Measurements from ENCODE around the gene AUTS2.

The AUTS2 gene

DNA sequence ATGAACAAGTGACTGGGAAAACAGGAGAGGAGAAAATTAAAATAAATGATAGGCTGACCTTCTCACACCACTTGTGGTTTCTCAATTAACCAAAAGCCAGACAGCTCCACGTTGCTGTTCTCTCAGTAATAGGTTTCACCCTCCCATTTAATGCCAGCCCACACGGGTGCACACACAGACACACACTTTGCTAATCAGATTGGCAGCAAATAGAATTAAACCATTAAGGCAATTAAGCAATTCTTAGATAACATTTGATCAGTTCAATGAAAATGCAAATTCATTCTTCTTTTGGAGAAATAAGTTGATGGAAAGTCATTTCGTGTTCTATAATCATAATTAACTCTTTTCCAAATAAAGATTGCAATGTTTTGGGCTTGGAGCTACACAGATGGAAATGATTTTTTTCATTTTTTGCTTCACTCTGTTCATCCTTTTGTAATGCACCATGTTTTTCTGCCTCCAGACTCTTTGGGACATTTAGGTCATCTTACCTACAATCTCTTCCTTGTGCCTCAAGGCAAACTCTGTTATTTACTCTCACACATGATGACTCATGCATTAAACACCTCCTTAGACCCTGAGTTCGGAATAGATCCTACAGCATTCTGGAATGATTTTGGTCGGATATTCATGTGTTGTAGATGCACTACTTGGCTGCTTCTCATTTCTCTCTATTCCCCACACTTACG is 700.7 kb downstream of the AUTS2 start:
- DNase-seq: no peak

DNA sequence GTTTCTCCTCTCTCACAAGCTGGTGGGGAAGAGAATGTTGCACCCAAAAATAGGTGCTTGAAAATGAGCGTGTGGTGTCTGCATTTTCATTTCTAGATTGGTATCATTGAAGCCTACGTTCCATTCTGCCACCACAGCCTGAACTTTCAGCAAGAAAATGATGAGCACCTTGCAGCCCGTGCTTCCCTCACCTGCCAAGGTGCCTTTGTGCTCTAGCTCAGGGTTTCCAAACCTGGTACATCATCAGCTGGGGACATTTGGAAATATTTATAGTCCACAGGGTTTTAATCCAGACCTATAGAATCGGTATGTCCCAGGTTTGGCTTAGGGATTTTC is 701.2 kb downstream of the AUTS2 start:
- no peak for DNase-seq

DNA sequence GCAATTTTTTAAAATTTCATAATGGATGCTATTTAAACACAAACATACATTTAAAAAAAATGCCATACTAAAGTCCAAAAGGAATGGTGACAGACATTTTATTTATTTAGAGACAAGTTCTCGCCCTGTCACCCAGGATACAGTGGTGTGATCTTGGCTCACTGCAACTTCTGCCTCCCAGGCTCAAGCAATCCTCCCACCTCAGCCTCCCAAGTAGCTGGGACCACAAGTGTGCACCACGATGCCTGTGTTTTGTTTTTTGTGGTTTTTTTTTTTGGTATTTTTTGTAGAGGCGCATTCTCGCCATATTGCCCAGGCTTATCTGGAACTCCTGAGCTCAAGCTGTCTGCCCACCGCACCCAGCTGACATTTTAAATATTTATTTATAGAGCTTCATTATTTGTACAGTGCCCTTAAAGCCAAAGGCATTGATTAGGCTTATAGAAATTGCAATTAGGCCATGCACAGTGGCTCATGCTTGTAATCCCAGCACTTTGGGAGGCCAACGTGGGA is 703.5 kb downstream of the AUTS2 start:
- no peak for DNase-seq

DNA sequence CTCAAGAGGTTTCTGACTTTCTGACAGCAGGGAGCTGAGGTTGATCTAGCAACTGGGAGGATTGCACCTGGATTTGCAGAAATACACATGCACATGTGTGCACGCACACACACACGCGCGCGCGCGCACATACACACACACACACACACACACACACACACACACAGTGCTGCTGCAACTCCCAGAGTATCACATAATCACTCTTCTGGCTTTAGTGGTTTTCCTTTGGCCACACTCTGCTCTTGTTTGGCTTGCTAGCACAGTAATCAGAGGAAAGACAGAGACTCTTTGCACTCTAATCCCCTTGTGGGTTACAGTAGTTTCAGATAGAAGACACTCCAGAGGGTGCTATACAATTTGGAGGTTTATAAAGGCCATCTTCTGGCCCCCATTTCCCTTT is 705.0 kb downstream of the AUTS2 start:
- peak; percentile 41 for DNase-seq

DNA sequence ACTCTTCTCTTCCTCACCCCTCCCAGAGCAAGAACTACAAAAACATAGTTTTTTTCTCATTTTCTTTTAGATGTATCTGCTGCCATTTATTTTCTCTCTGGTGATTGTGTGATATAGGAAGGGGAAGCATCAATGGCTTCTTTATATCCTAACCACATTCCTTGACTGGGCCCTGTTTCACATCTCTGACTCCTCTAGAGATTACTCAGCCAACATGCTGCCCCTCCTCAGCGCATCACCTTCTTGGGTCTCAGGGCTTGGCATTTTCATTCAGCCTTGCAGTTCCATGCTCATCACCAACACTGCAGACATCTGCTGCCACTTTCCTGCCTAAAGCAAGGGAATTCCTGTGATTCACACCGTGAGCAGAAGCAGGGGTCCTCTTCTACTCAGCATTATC is 705.5 kb downstream of the AUTS2 start:
- no peak for DNase-seq

DNA sequence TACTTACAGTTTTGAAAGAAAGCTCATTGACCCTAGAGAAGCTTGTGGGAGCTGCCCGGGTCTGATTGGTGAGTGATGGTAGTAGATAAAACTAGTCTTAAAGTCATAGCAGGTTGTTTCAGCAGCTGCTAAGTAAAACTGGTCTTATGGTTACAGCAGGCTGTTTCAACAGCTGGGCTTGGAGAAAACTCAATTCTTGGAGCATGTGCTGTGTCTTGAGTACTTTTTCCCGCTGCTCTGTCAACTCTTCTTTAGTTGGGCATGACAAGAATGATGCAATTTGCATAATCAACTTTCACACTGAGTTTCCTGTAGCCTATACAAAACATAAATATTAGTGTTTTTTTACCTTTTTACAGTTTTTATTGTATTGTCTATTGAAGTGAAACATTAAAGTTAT is 707.9 kb downstream of the AUTS2 start:
- DNase-seq: no peak

DNA sequence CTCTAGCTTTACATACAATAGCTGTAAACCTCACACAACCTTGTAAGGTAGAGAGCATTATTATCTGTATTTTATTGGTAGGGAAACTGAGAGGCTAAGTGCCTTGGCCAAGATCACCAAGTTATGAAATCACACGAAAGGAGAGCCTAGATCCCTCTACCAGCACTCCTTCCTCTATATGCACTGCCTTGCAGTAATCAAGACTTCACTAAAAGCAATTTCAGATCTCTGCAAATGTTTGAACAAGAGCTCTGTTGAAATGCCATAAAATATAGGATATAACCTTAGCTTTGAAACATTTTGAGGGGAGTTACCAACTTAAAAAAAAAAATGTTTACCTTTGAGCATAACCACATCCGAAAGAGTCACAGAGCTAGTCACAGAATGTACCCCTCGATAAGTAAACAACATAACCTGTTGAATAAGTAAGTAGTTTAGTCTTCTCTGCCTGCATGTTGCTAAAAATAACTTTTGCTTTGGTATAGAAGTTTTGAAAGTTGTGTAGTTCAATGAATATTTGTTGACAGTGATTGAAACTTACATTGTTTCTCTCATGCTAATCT is 709.4 kb downstream of the AUTS2 start:
- DNase-seq: no peak

DNA sequence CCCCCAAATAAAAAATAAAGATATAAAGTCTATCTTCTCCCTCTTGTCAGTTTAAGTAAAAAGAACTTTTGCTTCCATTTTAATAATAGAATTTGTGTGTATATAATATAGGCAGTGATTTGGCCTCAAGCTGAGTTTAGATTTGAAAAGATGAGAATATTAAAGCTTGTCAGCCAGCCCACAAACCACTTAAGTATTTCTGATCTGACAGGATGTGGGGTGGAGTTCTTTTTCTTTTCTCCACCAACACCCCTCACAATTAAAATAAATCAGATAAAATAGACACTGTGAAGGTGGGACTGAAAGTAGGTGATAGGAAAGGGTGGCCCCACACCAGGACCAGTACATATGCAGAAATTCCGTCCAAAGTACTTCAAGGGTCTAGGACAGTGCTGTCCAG is 714.1 kb downstream of the AUTS2 start:
- DNase-seq: no peak

DNA sequence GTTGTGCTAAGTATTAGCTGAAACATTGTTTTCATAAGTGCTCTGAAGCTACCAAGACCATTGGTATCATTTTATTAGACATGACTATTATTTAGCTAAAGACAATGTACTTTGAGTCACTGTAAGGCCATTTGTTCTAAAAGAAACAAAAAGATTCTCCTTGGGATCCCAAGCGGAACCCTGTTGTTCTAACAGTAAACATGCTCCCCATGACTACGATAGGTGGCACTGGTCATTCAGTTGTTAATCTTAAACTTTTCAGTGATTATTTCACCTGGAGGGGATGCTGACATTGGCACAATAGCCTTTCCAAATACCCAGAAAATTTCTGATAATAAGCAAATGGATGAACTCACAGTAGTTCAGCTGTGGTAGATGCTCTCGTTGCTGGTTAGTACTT is 715.0 kb downstream of the AUTS2 start:
- DNase-seq: no peak

DNA sequence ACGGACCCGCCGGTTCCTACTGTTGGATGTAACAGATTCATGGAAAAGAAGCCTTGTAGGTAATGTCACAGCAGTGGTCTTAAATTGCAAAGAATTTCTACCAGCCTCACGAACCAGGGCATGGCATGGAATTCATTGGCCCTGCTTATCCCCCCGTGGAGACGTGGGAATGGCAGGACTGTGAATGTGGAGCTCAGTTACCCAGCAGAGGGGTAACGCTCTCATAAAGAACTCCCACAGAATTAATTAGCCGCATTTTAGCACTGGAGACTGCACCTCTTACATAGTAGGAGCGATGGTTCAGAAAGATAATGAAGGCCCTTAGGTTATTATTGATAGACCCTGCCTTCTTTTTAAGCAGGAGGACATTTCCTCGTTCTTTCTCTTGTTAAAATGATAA is 715.4 kb downstream of the AUTS2 start:
- DNase-seq: no peak

DNA sequence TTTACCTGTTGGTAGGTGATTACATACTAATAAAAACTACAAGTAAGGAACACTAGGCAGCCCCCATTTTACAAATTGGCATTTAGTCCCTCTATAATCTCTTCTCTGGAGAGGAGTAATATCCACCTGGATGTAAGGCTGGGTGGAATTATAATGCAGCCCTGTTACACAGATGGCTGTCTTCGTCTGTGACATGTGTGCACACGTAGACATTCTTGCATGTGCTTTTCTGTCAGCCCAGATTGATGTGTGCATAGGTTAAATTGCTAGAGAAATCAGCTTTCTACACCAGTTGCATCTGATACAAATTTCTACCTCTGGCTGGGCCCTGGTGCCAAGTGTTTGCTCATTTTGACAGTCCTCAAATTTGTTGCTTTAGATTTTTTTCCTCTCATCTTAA is 715.9 kb downstream of the AUTS2 start:
- DNase-seq: no peak

DNA sequence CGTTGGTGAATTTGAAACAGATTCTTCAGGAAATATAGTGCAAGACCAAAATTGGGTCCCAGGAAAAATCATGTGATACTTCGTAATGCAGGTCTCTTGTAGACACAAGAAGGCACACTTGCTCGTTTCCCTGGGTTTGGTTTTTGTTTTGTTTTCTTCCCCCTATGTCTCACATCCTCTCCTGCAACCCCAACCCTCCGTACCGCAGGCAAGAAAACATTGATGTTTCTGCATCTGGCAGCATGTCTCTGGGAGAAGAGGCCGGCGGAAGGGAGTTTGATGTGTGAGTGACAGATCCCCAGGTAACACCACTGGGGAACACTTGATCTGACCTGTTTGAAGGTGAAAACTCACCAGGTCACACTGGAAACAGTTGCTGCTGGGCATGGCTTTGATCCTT is 718.5 kb downstream of the AUTS2 start:
- no peak for DNase-seq

DNA sequence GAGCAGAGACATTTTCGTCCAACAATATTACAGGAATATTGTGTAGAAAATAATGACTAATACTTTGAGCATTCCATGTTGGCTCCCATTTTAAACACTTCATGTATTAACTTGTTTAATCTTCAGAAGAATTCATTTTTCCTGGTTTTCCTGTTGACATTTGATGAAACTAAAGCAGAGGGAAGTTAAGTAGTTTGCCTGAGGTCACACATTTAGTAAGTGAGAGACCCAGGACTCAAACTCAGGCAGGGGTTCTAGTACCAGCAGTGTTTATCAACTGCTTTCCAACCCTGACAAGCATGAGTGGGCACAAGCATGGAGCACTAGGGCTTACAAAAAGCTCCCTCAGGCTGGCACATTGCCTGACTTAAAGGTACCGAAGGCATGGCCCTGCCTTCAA is 719.1 kb downstream of the AUTS2 start:
- no peak for DNase-seq

DNA sequence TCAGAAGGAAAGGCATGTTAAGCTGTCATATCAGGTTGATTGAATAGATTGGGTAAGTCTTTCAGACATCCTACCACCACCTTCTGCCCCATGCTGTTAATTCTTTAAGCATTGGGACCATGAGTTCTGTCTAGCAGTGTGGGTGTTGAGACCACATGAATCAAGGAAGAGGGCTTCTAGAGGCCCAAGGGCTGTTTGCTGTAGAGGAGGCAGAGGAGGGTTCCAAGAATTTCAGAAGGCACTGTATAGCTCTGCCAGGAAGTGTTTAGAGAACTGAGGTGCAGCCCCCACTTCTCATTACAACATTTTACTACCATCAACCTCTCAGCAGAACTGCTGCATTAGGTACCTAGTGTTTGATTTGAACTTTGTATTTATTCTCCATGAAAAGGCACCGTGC is 720.2 kb downstream of the AUTS2 start:
- no peak for DNase-seq

DNA sequence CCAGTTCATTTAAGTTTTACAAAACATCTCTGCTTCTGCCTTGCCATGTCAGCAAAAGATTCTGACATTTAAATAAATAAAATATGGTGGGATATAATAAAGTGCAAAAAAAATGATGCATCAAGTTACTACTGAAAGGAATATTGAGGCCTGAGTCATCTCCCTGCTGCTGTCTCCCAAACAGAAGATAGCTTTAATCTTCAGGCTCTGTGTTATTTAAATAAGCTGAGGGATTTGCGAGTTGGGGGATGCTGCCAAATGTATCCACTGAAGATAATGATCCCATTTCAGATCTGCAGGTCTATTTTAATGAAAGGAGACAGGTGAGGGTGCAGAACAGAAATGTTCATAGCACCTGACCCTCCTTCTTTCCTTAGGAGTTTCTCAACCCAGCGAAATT is 720.8 kb downstream of the AUTS2 start:
- DNase-seq: no peak

DNA sequence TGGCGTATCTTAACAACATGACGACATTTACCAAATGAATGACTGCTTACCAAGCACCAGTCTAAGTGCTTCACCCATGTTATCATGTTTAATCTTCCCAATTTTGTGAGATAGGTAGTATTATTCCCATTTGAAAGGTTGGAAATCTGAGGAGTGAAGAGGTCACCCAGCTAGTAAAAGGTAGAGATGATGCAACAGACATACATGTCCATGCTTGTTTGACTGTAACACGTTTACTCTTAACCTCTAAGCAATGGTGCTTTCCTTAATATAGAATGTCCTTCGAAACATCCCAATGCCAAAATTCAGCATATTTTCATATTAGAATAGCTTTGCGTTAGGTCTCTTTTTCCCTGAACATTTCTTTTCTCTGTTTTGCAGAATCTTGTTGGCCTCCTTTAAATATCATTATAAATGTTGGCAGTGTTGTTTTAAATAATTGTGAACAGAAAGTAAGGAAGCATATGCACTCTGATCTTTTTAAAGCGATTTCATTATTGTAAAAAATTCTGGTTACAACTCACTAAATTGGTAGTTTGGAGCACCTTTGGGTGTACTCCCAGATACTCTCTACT is 722.8 kb downstream of the AUTS2 start:
- DNase-seq: no peak

DNA sequence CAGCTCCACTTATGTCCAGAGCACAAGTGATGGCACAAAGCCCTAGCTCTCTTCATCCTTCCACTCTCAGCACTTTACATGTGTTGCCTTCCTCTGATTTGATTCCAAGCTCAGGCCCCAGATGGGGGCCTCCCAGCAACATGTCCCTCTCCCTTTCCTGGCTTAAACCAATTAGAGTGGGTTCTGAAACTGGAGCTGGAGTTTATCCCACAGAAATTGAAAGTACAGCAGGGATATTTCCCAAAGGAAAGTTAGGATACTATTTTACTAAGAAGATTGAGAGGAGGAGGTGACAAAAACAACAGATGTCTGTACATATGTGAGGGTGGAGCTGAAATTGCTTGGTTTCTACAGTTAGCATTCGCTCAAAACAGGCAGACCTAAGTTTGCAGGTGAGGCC is 724.6 kb downstream of the AUTS2 start:
- DNase-seq: no peak

DNA sequence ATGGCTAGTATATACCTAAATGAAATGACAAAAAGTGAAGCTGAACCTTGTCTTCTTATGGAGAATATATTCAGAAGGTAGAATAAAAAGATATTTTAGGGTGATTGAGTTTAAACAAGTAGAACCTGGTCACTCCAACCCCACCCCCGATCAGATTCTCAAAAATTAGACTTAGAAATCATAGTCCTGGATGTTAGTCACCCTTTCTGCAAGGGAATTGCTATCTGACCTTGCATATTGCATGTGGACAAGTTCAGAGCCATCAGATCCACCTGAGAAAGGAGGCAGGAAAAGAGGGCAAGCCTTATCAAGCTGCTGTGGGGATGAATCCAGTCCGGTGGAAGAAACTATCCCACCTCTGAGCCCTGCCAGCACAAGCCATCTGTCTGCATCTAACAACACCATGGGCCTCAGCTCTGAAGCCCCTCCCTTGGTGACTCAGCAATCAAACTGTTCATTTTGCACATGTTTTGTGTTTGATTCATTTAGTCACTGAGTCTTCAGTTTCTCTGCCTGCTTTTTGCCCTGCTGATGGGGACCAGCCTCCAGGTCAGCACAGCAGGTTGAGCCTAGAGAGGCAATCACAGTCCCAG is 727.3 kb downstream of the AUTS2 start:
- no peak for DNase-seq

DNA sequence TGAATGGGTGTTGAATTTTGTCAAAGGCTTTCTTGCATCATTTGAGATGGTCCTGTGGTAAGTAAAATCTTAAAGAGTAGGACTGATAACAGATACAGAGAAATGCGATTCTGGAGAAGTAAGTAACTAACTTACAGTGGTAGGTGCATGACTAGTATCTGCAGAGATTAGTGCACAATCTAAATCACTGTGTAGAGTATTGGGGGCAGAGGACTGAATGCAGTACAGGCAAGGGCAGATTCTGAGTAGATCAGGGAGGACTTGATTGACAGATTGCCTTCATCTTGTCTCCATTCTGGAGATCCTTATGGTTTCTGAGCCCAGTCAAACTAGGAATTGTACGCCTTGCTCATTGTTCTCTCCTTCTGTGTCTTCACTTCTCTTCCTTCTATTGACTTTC is 736.0 kb downstream of the AUTS2 start:
- no peak for DNase-seq

DNA sequence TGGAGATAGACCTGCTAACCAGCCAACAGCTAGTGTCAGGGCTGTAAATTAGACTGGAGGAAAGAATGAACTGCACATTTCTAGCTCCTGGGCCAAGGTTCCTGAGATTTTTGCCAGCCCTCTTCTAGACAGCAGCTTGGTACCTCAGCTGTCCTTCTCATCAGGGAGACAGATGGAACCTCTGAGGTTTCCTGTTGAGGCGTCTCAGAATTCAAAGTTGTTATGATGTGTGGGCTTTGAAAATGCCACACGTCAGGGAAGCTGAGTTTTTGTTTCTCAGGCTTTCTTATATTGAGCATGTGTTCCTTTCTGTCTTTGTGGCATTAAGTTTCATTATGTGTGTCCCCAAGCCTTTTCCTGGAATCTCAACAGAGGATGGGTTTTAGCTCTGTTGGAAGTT is 736.6 kb downstream of the AUTS2 start:
- DNase-seq: no peak

DNA sequence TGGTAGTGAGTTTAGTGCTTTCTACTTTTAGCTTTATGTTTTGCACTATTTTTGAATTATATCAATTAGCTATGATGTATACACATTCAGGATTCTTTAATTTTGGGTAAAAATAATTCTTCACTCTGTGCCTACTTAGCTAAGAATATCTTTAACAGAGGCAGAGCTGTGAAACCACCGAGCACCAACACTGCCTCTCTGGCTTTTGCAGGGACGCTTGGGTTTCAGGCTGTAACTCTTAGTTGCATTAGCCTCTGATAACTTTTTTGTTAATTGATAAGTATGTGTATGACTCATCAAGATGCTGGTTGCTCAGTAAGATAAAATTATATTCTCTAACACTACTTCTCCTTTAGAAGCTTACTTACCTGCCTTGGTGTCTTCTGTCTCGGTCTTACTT is 738.3 kb downstream of the AUTS2 start:
- DNase-seq: no peak

DNA sequence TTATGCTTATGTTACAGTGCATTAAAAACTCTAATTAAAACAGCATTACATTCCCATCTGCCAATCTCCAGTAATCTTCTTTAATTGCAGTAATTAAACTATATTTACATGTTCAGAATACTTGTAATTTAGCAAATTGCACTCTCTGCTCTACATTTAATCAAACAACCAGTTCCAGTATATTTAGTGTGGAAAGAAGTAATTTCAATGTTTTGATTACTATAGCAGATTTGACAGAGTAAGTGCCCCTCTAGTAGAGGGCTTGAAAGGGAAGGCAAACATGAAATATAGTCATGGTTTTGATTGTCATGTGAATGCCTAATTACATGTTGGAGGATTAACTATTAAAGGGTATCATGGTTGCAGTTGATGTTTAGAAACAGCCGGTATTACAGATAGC is 739.7 kb downstream of the AUTS2 start:
- no peak for DNase-seq

DNA sequence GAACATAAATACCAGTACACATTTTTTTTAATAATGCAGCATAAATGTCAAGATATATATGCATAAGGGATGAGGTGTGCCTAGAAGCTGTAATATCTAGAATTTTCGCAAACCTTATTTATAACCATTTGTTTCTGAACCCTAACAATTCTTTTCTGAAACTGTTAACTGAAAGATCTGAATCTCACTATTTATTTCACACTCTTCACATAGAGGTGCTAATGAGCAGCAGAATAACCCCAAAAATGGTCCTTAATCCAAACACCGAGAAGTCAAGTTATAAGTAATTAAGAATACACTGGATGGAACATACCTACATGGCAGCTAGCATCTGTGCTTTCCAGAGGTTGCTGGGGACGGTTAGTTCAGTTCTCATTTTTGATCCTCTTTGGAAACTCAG is 742.0 kb downstream of the AUTS2 start:
- DNase-seq: no peak

DNA sequence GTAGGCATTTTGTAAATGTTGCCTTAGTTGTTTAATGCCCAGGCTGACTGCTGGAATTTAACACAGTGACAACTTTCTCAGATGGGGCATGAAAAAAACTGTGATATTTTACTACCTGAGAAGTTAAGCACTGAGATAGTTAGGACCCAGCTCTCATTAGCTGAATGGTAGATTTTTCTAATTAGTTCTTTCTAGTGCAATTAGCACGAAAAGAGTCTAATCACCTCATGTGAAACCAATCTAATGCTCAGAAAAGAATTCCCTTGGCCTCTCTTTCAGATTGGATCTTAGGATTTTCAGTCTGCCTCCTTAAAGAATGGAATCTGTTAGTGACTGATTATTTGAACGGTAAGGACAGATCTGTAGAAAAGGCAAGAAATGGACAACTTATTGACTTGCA is 743.2 kb downstream of the AUTS2 start:
- no peak for DNase-seq

DNA sequence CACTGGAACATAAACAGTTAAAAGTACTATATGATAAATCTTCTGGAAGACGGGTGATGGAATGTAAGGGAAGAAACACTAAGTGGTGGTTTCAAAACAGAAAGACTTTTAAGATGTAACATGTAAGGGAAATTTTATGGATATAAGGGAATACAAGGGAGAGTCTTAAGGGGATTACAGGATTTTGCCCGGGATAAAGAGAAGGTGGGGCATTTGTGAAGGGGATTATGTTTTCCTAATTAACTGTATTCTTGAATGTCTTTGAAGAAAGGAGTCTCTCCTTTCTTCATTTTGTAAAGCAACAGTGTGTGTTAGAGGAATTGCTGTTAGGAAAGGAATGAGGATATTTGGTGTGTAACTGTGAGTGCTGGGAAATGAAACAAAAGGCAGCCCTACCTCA is 745.2 kb downstream of the AUTS2 start:
- no peak for DNase-seq

All from left hindlimb (tissue), 1 donor.